Testis (tissue), 3 donors: ENCODE results near the gene CP. TPM values are rescaled to one million over a fixed set of nuclear protein-coding genes. Genes with fewer than 3 reads are reported as not detected.
A peak's percentile ranks its signal among the peaks of the same experiment; 100 is the strongest.

Source experiments
- DNase-seq: peaks from one replicate; pipeline ENCODE4 v3.0.0-alpha.2; 2019
- H3K27ac ChIP-seq, 2 donors: fragments of 200-600 bp; sonication (generic); one replicate each; pipeline ENCODE4 v1.5.1; 2019
- H3K27me3 ChIP-seq: fragments of 200-600 bp; sonication (generic); one replicate; pipeline ENCODE4 v1.5.1; 2019
- H3K36me3 ChIP-seq: fragments of 200-600 bp; sonication (generic); one replicate; pipeline ENCODE4 v1.5.1; 2017; ENCODE audit warnings: low read depth; ENCODE audit errors: missing control alignments
- H3K4me1 ChIP-seq: fragments of 200-600 bp; sonication (generic); one replicate; pipeline ENCODE4 v1.5.1; 2019
- H3K4me3 ChIP-seq, 2 donors: fragments of 200-600 bp; sonication (generic); one replicate each; pipeline ENCODE4 v1.5.1; 2017 to 2019
- H3K9me3 ChIP-seq: fragments of 200-600 bp; sonication (generic); one replicate; pipeline ENCODE4 v1.5.1; 2017
- CTCF ChIP-seq, 3 experiments: fragments of 450-650 bp in 2 of 3; fragments of 200-600 bp in 1 of 3; sonication (generic) in 1 of 3; IDR thresholded peaks; one replicate each; pipeline ENCODE4 v1.5.1; 2016 to 2019; ENCODE audit warnings: antibody characterized with exemption in 3 of 3, mild to moderate bottlenecking in 2 of 3, moderate library complexity in 1 of 3
- POLR2A ChIP-seq: fragments of 450-650 bp; IDR thresholded peaks from one replicate; pipeline ENCODE4 v1.6.1; 2017; ENCODE audit warnings: antibody characterized with exemption, mild to moderate bottlenecking, moderate library complexity
- WGBS, 2 donors: methylation state at CpG; one replicate each; pipeline ENCODE4 v1.1.5; 2018; 5-methylcytosine and 5-hydroxymethylcytosine counted together
- intact Hi-C: fragments of 100-400 bp; cut with DNase I; formaldehyde crosslinking; loops from one replicate; pipeline ENCODE4 v1.15.1; 2023; ENCODE audit warnings: low total_unique reads
- polyA plus RNA-seq: library from polyadenylated mRNA; stranded (reverse); fragments of 350-450 nt; fragmentation: Illumina TruSeq; extraction: RNeasy Lipid Tissue Mini Kit (QIAGEN cat#74804); gene quantifications from one replicate; pipeline ENCODE4 v1.2.3, GENCODE V29; 2014; ENCODE audit warnings: low read depth, low replicate concordance; ENCODE audit not compliant: insufficient read depth
- total RNA-seq, 2 donors: library from RNA; depleted of rRNA; stranded (reverse); fragments of >200 nt; gene quantifications; one replicate each; pipeline ENCODE4 v1.2.3, GENCODE V29; 2016

CP gene
- total and polyA plus RNA-seq, 3 donors from 2014 or later: 6.1 to 13.8 (median 10.3) TPM

DNA sequence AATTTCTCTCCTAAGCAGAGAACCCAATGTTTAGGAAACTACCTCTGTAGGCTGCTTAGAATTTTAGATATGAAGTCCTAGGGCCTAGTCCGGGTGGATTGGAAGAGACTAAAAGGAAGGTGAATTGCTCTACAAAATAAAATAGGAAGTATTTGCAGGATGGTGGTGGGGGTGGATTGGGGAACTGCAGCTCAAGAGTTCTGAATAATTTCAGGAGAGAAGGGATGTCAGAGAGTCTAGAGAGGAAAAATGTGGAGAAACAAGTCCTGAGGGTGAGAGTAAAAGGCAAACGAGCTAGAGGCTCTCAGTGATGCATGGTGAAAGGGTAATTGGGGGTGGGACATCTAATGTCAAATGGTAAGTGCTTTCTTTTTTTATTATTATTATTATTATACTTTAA lies 10.2 kb upstream of the CP start:
- intact Hi-C loops: no loop called here
- WGBS, 2 donors: 74 to 87% methylated on average over 2 of the region's 2 CpGs
- no peaks in the 10 kb centered on the region for H3K36me3 ChIP-seq
- H3K4me3 ChIP-seq: no peak overlapping the region
- no peak for DNase-seq
- H3K27me3 ChIP-seq: no peaks in the 10 kb centered on the region
- H3K9me3 ChIP-seq: no peaks in the 10 kb centered on the region
- H3K4me1 ChIP-seq: peaks cover 2% of the 10 kb centered on the region
- TF ChIP-seq POLR2A (no peak), CTCF (IDR thresholded peaks at IDR 0.05) (no peak)
- no peak overlapping the region for H3K27ac ChIP-seq

DNA sequence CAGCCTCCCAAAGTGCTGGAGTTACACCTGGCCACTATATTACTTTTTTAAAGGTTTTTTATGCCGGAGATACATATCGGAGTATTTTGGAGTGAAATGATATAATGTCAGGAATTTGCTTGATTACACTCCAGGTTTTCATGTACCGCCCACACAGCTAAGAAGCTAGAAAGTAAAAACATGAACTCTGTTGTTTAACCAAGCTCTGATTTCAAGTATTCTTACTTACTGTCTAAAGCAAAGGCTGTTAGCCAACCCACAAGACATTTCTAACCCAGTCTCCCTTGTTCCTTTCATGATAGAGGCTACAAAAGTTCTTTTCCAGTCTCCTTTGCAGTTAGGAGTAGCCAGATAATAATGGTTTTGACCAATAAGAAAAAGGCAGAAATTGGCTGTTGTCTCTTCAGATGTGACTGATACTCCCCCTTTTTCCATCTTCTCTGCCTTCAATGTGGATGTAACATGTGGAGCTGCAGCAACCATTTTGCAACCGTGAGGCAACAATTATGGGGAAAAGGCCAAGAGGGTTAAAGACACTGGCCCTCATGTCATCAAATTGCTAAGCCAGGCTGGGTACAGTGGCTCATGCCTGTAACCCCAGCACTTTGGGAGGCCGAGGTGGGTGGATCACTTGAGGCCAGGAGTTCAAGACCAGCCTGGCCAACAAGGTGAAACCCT lies 6.1 kb upstream of the CP start:
- H3K36me3 ChIP-seq: no peaks in the 10 kb centered on the region
- intact Hi-C loops: no loop called here

GRCh38 chr3:149226776-149227175 lies 5.1 kb upstream of the CP start:
- intact Hi-C loops: no loop called here
- Histone ChIP-seq H3K4me3 (no peak overlapping the region), H3K9me3 (no peaks in the 10 kb centered on the region), H3K36me3 (no peaks in the 10 kb centered on the region), H3K27me3 (no peaks in the 10 kb centered on the region), H3K4me1 (peaks cover 2% of the 10 kb centered on the region), H3K27ac (no peak overlapping the region)
- WGBS, 2 donors: 89 to 95% methylated on average over 1 of the region's 1 CpG
- DNase-seq: no peak
- no peak for TF ChIP-seq POLR2A
- TF ChIP-seq CTCF (IDR thresholded peaks at IDR 0.05): no peak

More for the DNA sequence above, 6.1 kb upstream of the CP start:
- TF ChIP-seq POLR2A: no peak
- TF ChIP-seq CTCF (IDR thresholded peaks at IDR 0.05): no peak
- no peak for DNase-seq
- no peaks in the 10 kb centered on the region for H3K9me3 ChIP-seq
- no peak overlapping the region for H3K4me3 ChIP-seq
- no peaks in the 10 kb centered on the region for H3K27me3 ChIP-seq
- no peak overlapping the region for H3K27ac ChIP-seq
- peaks cover 2% of the 10 kb centered on the region for H3K4me1 ChIP-seq
- WGBS, 2 donors: 70 to 87% methylated on average over 5 of the region's 5 CpGs

DNA sequence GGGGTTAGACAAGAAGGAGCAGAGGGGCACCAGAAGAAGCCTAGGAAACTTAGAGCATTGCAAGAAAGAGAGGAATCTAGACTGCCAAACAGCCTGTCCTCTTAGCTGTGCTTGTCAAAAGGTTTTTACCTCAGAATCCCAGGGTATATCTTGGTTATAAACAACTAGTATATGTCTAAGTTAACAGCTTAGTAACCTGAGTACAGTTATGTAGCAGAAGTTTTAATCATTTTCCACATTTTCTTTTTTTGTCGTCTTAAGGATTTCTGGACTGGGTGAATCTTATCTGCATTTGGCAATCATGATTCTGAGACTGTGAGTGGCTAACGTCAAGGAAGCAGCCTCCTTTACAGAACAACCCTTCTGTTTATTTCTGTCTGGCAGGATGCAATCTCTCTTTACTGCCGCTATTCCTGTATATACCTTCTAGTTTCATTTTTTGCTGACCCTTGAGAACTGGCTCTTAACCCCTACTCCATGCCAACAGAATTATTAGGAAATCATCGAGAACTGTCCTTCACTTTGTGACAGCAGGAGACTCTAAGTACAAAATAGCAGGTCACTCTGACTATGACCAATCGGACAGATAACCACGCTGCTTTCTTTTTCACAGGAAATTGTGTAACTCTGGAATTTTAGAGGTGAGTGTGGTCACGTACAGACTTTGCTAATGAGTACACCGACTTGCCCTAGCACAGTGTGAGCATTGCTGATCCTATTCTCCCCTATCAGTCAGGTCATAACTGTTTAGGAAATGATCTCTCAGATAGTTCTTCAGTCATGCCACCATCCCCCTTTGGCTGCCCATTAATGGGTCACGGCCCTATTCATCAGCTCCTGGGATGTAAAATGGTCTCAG lies 3.3 kb upstream of the CP start:
- H3K36me3 ChIP-seq: no peaks in the 10 kb centered on the region
- DNase-seq: no peak
- WGBS, 2 donors: 12 to 21% methylated on average over 9 of the region's 9 CpGs
- no peaks in the 10 kb centered on the region for H3K27me3 ChIP-seq
- TF ChIP-seq POLR2A (no peak), CTCF (IDR thresholded peaks at IDR 0.05) (no peak)
- peak overlapping the region in 1 of 2 donors; percentile 40 for H3K4me3 ChIP-seq
- H3K27ac ChIP-seq: peak overlapping the region; percentile 55 to 82
- H3K9me3 ChIP-seq: no peaks in the 10 kb centered on the region
- H3K4me1 ChIP-seq: no peaks in the 10 kb centered on the region
- intact Hi-C loops: no loop called here
